GM23338 (cell line): ENCODE results near the gene DRC3.

Source experiments
- CTCF ChIP-seq, 2 experiments: fragments of 200-600 bp in 1 of 2; sonication (generic) in 1 of 2; conservative IDR thresholded peaks; 2 replicates each; pipeline versions ENCODE4 v1.5.1 to v1.6.1; 2016 to 2017; ENCODE audit warnings: antibody characterized with exemption in 2 of 2, low read depth in 2 of 2, mild to moderate bottlenecking in 2 of 2, moderate library complexity in 1 of 2
- NANOG ChIP-seq: IDR thresholded peaks from 2 replicates; pipeline ENCODE4 v1.6.1; 2016; ENCODE audit warnings: antibody characterized with exemption, borderline replicate concordance
- REST ChIP-seq: IDR thresholded peaks from one replicate; pipeline ENCODE4 v1.6.1; 2018; ENCODE audit warnings: antibody characterized with exemption; ENCODE audit not compliant: unreplicated experiment
- STAT1 ChIP-seq: IDR thresholded peaks from one replicate; pipeline ENCODE4 v1.6.1; 2016; ENCODE audit warnings: antibody characterized with exemption; ENCODE audit not compliant: unreplicated experiment

GRCh38 chr17:17943281-17943984 is 29.2 kb upstream of the DRC3 start:
- no peak for TF ChIP-seq STAT1
- TF ChIP-seq CTCF (conservative IDR thresholded peaks at IDR 0.05; ENCODE audit: low read depth in 2 of 2) = no peak
- TF ChIP-seq REST = no peak
- no peak for TF ChIP-seq NANOG
